GM12873 (cell line): Measurements from ENCODE around the gene FOXA1.

ENCODE experiments used
- CTCF ChIP-seq: IDR thresholded peaks from 2 replicates; pipeline ENCODE4 v1.5.1; 2012; ENCODE audit warnings: low read depth, mild to moderate bottlenecking, moderate library complexity, low read length, control low read depth; ENCODE audit not compliant: insufficient read depth; ENCODE audit errors: missing control alignments

The FOXA1 gene

GRCh38 chr14:37571391-37571790 is 23.7 kb downstream of the FOXA1 start:
- no peak for TF ChIP-seq CTCF

GRCh38 chr14:37569729-37570128 is 25.3 kb downstream of the FOXA1 start:
- TF ChIP-seq CTCF = no peak

GRCh38 chr14:37566811-37567371 is 28.2 kb downstream of the FOXA1 start:
- TF ChIP-seq CTCF = no peak

- TF ChIP-seq CTCF = no peak
These were observed 29.5 kb downstream of the FOXA1 start for GRCh38 chr14:37565550-37565949.

- no peak for TF ChIP-seq CTCF
These were observed 31.9 kb downstream of the FOXA1 start for GRCh38 chr14:37563189-37563588.

GRCh38 chr14:37559386-37559785 is 35.7 kb downstream of the FOXA1 start:
- no peak for TF ChIP-seq CTCF

GRCh38 chr14:37558740-37559139 is 36.3 kb downstream of the FOXA1 start:
- TF ChIP-seq CTCF = no peak
